ENCODE results near the gene HMGXB4. TPM values are rescaled to one million over a fixed set of nuclear protein-coding genes. Genes with fewer than 3 reads are reported as not detected.

HMGXB4 gene
- total and polyA plus RNA-seq, 2 donors from 2014 or later: 3.7 to 17.3 TPM

- Histone ChIP-seq H3K36me3 (ENCODE audit: control insufficient read depth in 2 of 3, insufficient read depth in 3 of 3, low read length in 3 of 3) (peaks cover 0 to 4% (median 0%) of the 10 kb centered on the region in 3 donors), H3K27ac (ENCODE audit: low read depth in 2 of 2, low read length in 2 of 2) (no peak overlapping the region), H3K4me3 (ENCODE audit: low read length in 3 of 3) (no peak overlapping the region), H3K27me3 (ENCODE audit: control insufficient read depth, insufficient read depth, low read length) (no peaks in the 10 kb centered on the region), H3K9me3 (ENCODE audit: control insufficient read depth in 2 of 3, insufficient read depth in 1 of 3, low read length in 3 of 3) (no peaks in the 10 kb centered on the region), H3K4me1 (ENCODE audit: control insufficient read depth in 2 of 3, insufficient read depth in 2 of 3, low read depth in 1 of 3, low read length in 3 of 3) (peaks cover 0 to 24% (median 7%) of the 10 kb centered on the region in 3 donors), H3K9ac (ENCODE audit: low read length in 3 of 3) (no peak overlapping the region)
- intact Hi-C loops (cut with DNase I): no loop called here
- no peak for DNase-seq
- no peak for FAIRE-seq
- TF ChIP-seq CTCF (IDR thresholded peaks at IDR 0.05; ENCODE audit: borderline replicate concordance, extremely low read depth, insufficient read depth): no peak
These were observed 45.8 kb downstream of the HMGXB4 start for GRCh38 chr22:35303029-35303624.

GRCh38 chr22:35305525-35306070 is 48.3 kb downstream of the HMGXB4 start:
- intact Hi-C loops (cut with DNase I): no loop called here
- H3K9ac ChIP-seq (ENCODE audit: low read length in 3 of 3): no peak overlapping the region
- no peaks in the 10 kb centered on the region for H3K9me3 ChIP-seq (ENCODE audit: control insufficient read depth in 2 of 3, insufficient read depth in 1 of 3, low read length in 3 of 3)
- no peaks in the 10 kb centered on the region for H3K27me3 ChIP-seq (ENCODE audit: control insufficient read depth, insufficient read depth, low read length)
- no peak for DNase-seq
- no peak for TF ChIP-seq CTCF (IDR thresholded peaks at IDR 0.05; ENCODE audit: borderline replicate concordance, extremely low read depth, insufficient read depth)
- H3K4me3 ChIP-seq (ENCODE audit: low read length in 3 of 3): no peak overlapping the region
- H3K27ac ChIP-seq (ENCODE audit: low read depth in 2 of 2, low read length in 2 of 2): no peak overlapping the region
- peaks cover 0 to 4% (median 0%) of the 10 kb centered on the region in 3 donors for H3K36me3 ChIP-seq (ENCODE audit: control insufficient read depth in 2 of 3, insufficient read depth in 3 of 3, low read length in 3 of 3)
- FAIRE-seq: no peak
- H3K4me1 ChIP-seq (ENCODE audit: control insufficient read depth in 2 of 3, insufficient read depth in 2 of 3, low read depth in 1 of 3, low read length in 3 of 3): peaks cover 0 to 28% (median 8%) of the 10 kb centered on the region in 3 donors

GRCh38 chr22:35306350-35306967 is 49.2 kb downstream of the HMGXB4 start:
- Histone ChIP-seq H3K36me3 (ENCODE audit: control insufficient read depth in 2 of 3, insufficient read depth in 3 of 3, low read length in 3 of 3) (peaks cover 0 to 4% (median 0%) of the 10 kb centered on the region in 3 donors), H3K9ac (ENCODE audit: low read length in 3 of 3) (no peak overlapping the region), H3K27ac (ENCODE audit: low read depth in 2 of 2, low read length in 2 of 2) (no peak overlapping the region), H3K4me1 (ENCODE audit: control insufficient read depth in 2 of 3, insufficient read depth in 2 of 3, low read depth in 1 of 3, low read length in 3 of 3) (peaks cover 0 to 31% (median 16%) of the 10 kb centered on the region in 3 donors), H3K4me3 (ENCODE audit: low read length in 3 of 3) (peak overlapping the region in 1 of 3 donors; percentile 4), H3K9me3 (ENCODE audit: control insufficient read depth in 2 of 3, insufficient read depth in 1 of 3, low read length in 3 of 3) (no peaks in the 10 kb centered on the region), H3K27me3 (ENCODE audit: control insufficient read depth, insufficient read depth, low read length) (no peaks in the 10 kb centered on the region)
- intact Hi-C loops (cut with DNase I): no loop called here
- no peak for FAIRE-seq
- peak in 3 of 5 donors; percentile 48 to 63 (median 49) for DNase-seq
- no peak for TF ChIP-seq CTCF (IDR thresholded peaks at IDR 0.05; ENCODE audit: borderline replicate concordance, extremely low read depth, insufficient read depth)

All from kidney (tissue), 14 donors.